ENCODE data around the gene DKC1.

The DKC1 gene

GRCh38 chrX:154805696-154806091 is 43.0 kb downstream of the DKC1 start (continued):
- TF ChIP-seq ZBTB6 (tag by site-specific recombination; IDR thresholded peaks at IDR 0.05) (no peak), ZNF324 (tag by site-specific recombination; IDR thresholded peaks at IDR 0.05) (no peak), ZNF544 (tag by site-specific recombination; IDR thresholded peaks at IDR 0.05) (no peak), ZNF133 (tag by site-specific recombination; IDR thresholded peaks at IDR 0.05) (no peak), ZNF16 (tag by site-specific recombination; IDR thresholded peaks at IDR 0.05; ENCODE audit: low read depth) (no peak)

GRCh38 chrX:154806837-154807501 is 44.3 kb downstream of the DKC1 start:
- Histone ChIP-seq H3K4me3 (ENCODE audit: low read depth, low read length) (no peak overlapping the region), H3K4me1 (ENCODE audit: control insufficient read depth, insufficient read depth, low read length) (peaks cover 4% of the 10 kb centered on the region), H3K27ac (ENCODE audit: extremely low read depth, low read depth, low read length) (no peak overlapping the region), H3K9me3 (ENCODE audit: control insufficient read depth, insufficient read depth, low read depth, low read length) (no peaks in the 10 kb centered on the region), H3K36me3 (ENCODE audit: control insufficient read depth in 2 of 2, insufficient read depth in 1 of 2, low read length in 2 of 2) (no peaks in the 10 kb centered on the region)
- TF ChIP-seq ZNF518A (tag by site-specific recombination; conservative IDR thresholded peaks at IDR 0.05; ENCODE audit: low read depth) (no peak), YY2 (tag by site-specific recombination; IDR thresholded peaks at IDR 0.05) (no peak), SETDB1 (IDR thresholded peaks at IDR 0.05; ENCODE audit: insufficient read length, low read length) (peak; percentile 21), ZNF140 (tag by site-specific recombination; IDR thresholded peaks at IDR 0.05) (peak; percentile 93)
- ChIA-PET POLR2A (no interaction called here), CTCF (no interaction called here)

- Histone ChIP-seq H3K9me3 (ENCODE audit: control insufficient read depth, insufficient read depth, low read depth, low read length) (no peaks in the 10 kb centered on the region; the same call in 1 of the 2 replicates), H3K27ac (ENCODE audit: extremely low read depth, low read depth, low read length) (no peak overlapping the region), H3K4me3 (ENCODE audit: low read depth, low read length) (no peak overlapping the region), H3K4me1 (ENCODE audit: control insufficient read depth, insufficient read depth, low read length) (peaks cover 4% of the 10 kb centered on the region; the same call in 1 of the 2 replicates), H3K36me3 (ENCODE audit: control insufficient read depth in 2 of 2, insufficient read depth in 1 of 2, low read length in 2 of 2) (no peaks in the 10 kb centered on the region)
- no peak for TF ChIP-seq ZEB2 (tag by site-specific recombination; IDR thresholded peaks at IDR 0.05)
- TF ChIP-seq ZNF266 (tag by site-specific recombination; IDR thresholded peaks at IDR 0.05; ENCODE audit: low read depth), result peak; percentile 78; the same call in 1 of the 2 replicates
- ChIA-PET POLR2A (no interaction called here), CTCF (no interaction called here)
Observed at GRCh38 chrX:154809939-154810665, 47.4 kb downstream of the DKC1 start.
